AG20443 (cell line): ENCODE results near the gene C9orf50.
"Not testable (repeated sequence)": the region's sequence is repeated elsewhere in the genome, so short reads cannot be mapped to it uniquely, and the experiment has no call there.

Experiments
- DNase-seq: peaks from one replicate; pipeline ENCODE4 v3.0.0; 2012; ENCODE audit warnings: low spot score, mixed read lengths

C9orf50 gene

GRCh38 chr9:129610473-129611306, 10.2 kb downstream of the C9orf50 start:
- DNase-seq = peak; percentile 87

- DNase-seq = no peak
Observed at GRCh38 chr9:129610213-129610472, 10.8 kb downstream of the C9orf50 start.

- peak; percentile 69 for DNase-seq
Observed at GRCh38 chr9:129609486-129610212, 11.3 kb downstream of the C9orf50 start.

GRCh38 chr9:129608561-129609481, 12.1 kb downstream of the C9orf50 start:
- no peak for DNase-seq

- DNase-seq = no peak
Observed at GRCh38 chr9:129607027-129607387, 13.9 kb downstream of the C9orf50 start.

- no peak for DNase-seq
Observed at GRCh38 chr9:129606161-129607026, 14.5 kb downstream of the C9orf50 start.

- no peak for DNase-seq
Observed at GRCh38 chr9:129604766-129605163, 16.1 kb downstream of the C9orf50 start.

- no peak for DNase-seq
Observed at GRCh38 chr9:129604056-129604765, 16.7 kb downstream of the C9orf50 start.

- DNase-seq = no peak
Observed at GRCh38 chr9:129602598-129603415, 18.1 kb downstream of the C9orf50 start.

- no peak for DNase-seq
Observed at GRCh38 chr9:129601082-129601674, 19.7 kb downstream of the C9orf50 start.

GRCh38 chr9:129598089-129598596, 22.8 kb downstream of the C9orf50 start:
- DNase-seq = no peak

GRCh38 chr9:129597355-129598088, 23.4 kb downstream of the C9orf50 start:
- peak; percentile 82 for DNase-seq

- peak; percentile 66 for DNase-seq
Observed at GRCh38 chr9:129596541-129597331, 24.2 kb downstream of the C9orf50 start.

- no peak for DNase-seq
Observed at GRCh38 chr9:129595903-129596540, 24.9 kb downstream of the C9orf50 start.

GRCh38 chr9:129595311-129595741, 25.6 kb downstream of the C9orf50 start:
- peak; percentile 53 for DNase-seq

- no peak for DNase-seq
Observed at GRCh38 chr9:129594632-129595031, 26.3 kb downstream of the C9orf50 start.

- DNase-seq = not testable (repeated sequence)
Observed at GRCh38 chr9:129592790-129593189, 28.1 kb downstream of the C9orf50 start.
